Stimulated activated CD4-positive, alpha-beta T cell treated with anti-CD3 and anti-CD28 coated beads, TNF-alpha, amount 100 ng/mL, for 4 hours (primary cell): Measurements from ENCODE around the gene ARL5C.

Experiments used
- DNase-seq, 3 experiments: peaks; one replicate each; pipeline ENCODE4 v3.0.0-alpha.2; 2020; ENCODE audit warnings: low read depth in 3 of 3

ARL5C gene

DNA sequence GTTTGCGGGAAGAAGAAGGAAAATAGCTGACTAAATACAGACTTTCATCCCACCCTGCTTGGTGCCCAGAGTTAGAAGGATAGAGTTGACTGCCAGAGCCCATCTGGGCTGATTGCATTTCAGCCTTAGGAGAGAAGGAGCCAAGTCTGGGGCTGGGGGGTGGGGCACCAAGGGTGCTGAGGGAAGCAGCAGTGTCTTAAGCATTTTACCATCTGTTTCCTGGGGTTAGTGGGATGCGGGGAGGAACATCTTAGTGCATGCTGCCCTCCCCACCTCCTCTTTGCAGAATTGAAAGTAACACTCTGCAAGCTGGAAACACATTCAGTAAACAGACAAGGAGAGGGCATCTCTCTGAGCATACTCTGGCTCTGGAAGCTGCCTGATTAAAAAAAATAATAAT is 1.5 kb upstream of the ARL5C start:
- DNase-seq: no peak

DNA sequence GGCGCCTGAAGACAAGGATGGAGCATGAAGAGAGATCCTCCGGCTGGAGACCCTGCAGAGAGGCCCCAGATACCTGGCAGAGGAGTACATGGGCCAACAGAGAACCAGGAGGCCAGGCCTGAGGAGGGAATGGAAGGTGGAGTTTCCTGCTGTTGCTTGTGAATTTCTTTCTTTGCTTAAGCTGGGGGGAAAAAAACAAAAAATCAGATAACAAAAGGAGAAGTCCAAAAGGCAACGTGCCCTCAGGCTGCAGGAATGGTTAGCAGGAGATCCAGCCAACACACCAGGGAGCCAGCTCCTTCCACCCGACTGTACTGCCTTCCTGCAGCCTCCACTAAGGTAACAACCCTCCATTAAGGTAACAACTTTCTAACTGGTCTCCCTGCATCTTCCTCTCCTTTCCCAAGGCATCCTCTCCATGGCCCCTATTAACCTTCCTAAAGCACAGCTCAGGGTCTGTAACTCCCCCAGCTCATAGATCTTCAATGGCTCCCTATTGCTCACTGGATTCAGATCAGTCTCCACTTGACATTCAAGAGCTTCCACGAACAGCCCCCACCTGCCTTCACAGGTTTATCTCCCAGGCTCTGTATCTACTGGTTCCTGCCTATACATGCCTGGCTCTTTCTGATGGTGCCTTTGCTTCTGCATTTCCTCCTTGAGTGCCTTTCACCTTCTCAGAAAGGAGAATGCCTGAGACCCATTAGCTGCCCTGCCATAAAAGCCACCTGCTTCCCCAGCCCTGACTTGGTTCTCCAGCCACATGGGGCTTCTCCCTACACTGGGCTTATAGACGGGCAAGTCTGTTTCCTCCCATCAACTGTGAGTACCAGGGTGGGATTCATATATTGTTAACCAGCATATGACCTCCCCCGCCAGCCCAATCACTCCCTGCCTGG is 725 bp upstream of the ARL5C start:
- no peak for DNase-seq

GRCh38 chr17:39165178-39165840 is 652 bp downstream of the ARL5C start:
- no peak for DNase-seq

GRCh38 chr17:39164675-39165143 is 1.3 kb downstream of the ARL5C start:
- peak; percentile 53 to 54 (median 54) for DNase-seq

GRCh38 chr17:39161962-39162361 is 4.0 kb downstream of the ARL5C start:
- DNase-seq: no peak

- DNase-seq: no peak
These were observed 7.3 kb downstream of the ARL5C start for GRCh38 chr17:39158623-39159022.

GRCh38 chr17:39156491-39156890 is 9.5 kb downstream of the ARL5C start:
- DNase-seq: no peak

DNA sequence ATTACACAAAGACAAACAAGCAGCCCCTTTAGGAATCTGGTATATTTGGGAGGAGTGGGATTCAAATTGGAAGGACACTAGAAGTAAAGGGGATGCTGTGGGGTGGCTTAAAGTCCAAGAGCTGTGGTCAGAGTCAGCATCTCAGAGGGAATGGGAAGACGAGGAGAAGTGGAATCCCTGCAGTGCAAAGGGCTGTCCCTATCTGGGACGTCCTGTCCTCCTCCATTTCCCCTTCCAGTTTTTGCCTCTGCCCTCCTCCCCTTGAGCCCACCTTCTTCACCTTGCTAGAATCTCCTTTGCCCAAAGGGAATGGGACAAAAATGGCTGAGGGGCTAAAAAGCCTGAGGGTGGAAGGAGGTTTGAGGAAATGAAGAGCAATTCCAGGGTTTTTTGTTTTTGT is 10.3 kb downstream of the ARL5C start:
- DNase-seq: no peak

GRCh38 chr17:39153599-39154051 is 12.3 kb downstream of the ARL5C start:
- DNase-seq: peak; percentile 86 to 97 (median 91)

DNA sequence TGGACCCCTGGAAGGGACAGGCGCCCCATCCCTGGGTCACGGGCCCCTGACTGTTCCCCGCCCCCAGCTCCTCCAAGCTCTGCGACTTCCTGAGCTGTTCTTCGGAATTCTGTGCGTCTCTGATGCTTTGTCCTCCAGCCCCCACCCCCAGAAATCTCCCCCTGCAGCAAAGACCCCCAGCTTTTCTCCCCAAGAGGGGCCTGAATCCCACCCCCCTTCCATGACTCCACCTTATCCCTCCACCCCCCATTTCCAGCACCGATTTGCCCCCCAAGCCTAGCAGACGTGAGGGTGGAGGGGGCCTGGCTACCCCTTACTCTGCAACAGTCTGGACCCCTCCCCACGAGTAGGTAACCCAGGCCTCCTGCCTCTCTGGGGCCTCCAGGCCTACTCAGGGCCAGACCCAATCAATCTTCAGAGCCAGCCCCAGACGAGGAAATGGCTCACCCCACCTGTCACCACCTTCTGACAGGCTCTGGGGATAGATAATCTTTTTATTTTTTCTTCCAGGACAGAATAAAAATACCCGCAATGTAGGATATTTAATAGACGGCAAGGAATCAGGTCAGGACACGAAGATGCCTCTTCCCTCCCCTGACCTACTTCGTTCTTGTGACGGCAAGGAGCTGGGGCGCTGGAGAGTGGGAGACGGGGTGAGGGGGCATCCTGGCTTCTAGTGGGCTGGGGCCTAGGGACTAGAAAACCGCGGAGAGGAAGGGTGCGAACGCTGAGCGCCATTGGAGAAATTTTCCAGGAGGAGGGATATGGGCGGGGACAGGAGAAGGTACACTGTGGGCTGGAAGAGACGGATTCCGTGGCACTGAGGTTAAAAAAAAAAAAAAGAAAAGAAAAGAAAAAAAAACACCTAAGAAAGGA is 13.8 kb downstream of the ARL5C start:
- no peak for DNase-seq

- no peak for DNase-seq
These were observed 14.6 kb downstream of the ARL5C start, which contains the start of gene PLXDC1 for GRCh38 chr17:39151150-39151942. Gene PLXDC1 (minus strand): TSS chr17:39151637. CDS start chr17:39151437, 200 bp downstream.

GRCh38 chr17:39150795-39151149 is 15.2 kb downstream of the ARL5C start:
- no peak for DNase-seq

DNA sequence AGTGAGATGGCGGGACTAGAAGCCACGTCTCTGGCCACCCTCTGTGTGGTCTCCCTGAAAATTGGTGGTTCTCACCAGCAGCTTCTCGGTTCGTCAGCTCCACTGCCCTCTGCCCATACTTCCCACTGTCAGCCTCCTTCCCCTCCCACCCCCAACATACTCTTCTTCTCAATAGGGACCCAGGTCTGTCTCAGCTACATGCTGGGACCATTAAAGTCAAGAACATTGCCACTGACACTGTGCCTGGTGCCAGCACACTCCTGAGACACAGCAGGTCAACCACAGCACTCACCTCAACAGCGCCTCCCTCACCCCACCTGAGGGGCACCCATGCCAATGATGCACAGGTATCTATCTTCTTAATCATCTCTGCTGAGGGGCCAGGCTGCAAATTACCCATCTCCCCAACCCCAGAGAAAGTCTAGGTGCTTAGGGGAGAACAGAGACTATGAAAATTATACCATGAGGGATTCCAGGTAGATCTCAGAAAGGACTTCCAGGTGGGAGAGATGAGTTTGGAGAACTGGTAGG is 15.8 kb downstream of the ARL5C start:
- no peak for DNase-seq

DNA sequence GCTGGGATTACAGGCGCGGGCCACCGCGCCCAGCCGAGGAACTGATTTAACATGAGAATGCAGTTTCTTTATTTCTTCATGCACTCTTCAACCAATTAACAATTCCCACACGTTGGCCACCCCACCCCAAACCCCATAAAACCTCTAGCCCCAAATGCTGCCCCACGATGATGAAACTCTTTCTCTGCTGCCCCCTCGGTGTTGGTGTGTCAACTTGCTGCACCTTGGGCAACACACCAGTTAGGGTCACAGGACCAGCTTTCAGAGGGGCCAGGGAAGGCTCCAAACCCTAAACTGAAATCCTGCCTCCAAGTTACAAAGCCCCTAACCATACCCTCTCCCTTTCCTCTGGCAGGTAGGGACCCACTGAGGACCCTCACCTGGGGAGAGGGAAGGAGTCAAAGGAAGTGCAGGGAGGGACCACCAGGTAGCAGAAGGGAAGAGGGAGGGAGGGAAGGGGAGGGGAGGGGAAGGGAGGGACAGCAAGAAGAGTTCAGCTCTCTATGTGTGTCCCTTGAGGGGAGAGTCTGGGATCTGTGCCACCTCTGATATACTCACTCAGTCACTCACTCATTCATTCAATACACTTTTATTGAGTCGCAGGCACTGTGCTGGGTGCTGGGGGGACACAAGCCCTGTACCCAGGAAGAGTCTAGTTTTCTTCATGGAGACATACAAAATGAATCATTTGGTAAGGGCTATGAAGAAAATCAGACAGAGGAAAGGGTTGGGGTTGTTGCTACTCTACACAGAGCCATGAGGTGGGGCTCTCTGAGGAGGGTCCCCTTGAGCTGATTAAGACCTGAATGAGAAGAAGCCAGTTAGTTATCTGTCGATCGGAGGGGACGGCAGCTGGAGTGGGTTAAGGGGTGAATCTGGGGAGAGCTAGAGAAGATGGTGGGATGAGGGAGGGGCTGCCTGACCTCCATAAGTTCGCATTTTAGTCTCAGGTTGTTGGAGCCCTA is 18.5 kb downstream of the ARL5C start:
- no peak for DNase-seq

DNA sequence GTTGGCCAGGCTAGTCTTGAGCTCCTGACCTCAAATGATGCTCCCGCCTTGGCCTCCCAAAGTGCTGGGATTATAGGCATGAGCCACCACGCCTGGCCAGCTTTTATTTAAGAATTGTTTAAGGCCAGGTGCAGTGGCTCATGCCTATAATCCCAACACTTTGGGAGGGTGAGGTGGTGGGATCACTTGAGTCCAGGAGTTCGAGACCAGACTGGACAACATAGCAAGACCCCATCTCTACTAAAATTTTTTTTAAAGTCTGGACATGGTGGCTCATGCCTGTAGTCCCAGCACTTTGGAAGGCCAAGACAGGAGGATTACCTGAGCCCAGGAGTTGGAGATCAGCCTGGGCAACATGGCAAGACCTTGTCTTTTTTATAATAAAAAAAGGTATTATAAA is 19.7 kb downstream of the ARL5C start:
- DNase-seq: no peak

DNA sequence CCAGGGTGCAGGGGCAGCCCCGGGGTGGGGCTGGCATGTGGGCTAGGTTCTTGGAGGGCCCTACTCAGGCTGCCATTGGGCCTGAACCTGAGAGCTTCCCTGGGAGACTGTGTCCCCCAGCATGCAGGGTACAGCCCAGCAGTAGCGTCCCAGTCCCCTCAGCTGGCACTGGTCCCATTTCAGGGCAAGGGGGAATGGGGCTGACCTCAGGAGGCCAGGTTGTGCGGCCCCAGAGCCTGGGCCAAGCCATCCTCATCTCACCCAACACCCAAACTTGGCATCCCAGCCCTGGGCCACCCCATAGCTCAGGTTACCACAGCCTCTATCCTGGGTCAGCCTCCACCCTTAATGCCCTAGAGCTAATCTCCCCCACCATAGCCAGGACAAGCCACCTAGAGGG is 20.8 kb downstream of the ARL5C start:
- no peak for DNase-seq

- no peak for DNase-seq
These were observed 21.5 kb downstream of the ARL5C start for GRCh38 chr17:39144416-39144840.

- no peak for DNase-seq
These were observed 22.3 kb downstream of the ARL5C start for GRCh38 chr17:39143552-39144093.

GRCh38 chr17:39141915-39142664 is 23.9 kb downstream of the ARL5C start:
- no peak for DNase-seq
